MM.1S (cell line): ENCODE measurements around the gene MGAT5.

Source experiments
- CTCF ChIP-seq: fragments of 300-600 bp; sonication (generic); IDR thresholded peaks from 2 replicates; pipeline ENCODE4 v1.5.1; 2016; ENCODE audit warnings: antibody characterized with exemption, low read length, mixed read lengths
- EZH2 ChIP-seq: fragments of 300-600 bp; sonication (generic); optimal IDR thresholded peaks from 2 replicates; pipeline ENCODE3; 2017; ENCODE audit warnings: low read depth, mild to moderate bottlenecking, antibody characterized with exemption, low read length, mixed read lengths
- EZH2phosphoT487 ChIP-seq: fragments of 300-600 bp; sonication (generic); IDR thresholded peaks from 2 replicates; pipeline ENCODE4 v1.6.1; 2018; ENCODE audit warnings: antibody characterized with exemption, low read length

- TF ChIP-seq CTCF (no peak), EZH2 (no peak), EZH2phosphoT487 (no peak)
These were observed 26.4 kb downstream of the MGAT5 start for GRCh38 chr2:134280231-134280630.
